ENCODE measurements around the gene ACKR2.

DNA sequence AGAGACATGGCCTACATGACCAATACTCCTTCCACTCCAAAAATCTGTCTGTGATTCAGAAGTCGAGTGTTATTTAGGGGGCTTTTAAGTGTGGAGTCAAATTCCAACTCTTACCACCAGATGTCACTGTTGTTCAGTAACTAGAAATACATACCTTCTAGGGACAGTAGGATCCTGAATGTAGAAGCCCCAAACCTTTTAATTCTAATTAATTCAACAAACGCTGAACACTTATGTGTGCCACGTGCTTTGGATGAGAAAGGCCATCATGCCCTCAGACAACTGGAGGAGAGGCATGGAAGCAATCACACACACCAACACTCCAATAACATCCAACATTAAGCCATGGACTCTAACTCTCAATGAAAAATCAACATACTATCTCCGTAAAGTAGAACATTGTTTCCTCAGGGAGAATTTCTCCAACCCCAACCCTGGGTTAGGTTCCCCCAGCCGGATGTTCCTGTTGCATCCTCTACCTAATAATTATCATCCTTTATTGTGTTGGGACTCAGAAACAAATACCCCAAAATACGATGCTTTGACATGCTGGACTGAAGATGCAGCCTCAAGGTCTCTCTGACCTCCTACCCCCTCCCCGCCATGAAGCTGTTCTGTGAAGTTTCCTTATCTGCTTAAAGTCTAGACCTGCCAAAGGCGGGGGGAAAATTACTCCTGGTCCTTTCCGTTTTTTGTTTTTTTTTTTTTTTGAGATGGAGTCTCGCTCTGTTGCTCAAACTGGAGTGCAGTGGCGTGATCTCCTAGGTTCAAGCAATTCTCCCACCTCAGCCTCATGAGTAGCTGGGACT is 28.1 kb upstream of the ACKR2 start:
- TF ChIP-seq, protein P1, sequence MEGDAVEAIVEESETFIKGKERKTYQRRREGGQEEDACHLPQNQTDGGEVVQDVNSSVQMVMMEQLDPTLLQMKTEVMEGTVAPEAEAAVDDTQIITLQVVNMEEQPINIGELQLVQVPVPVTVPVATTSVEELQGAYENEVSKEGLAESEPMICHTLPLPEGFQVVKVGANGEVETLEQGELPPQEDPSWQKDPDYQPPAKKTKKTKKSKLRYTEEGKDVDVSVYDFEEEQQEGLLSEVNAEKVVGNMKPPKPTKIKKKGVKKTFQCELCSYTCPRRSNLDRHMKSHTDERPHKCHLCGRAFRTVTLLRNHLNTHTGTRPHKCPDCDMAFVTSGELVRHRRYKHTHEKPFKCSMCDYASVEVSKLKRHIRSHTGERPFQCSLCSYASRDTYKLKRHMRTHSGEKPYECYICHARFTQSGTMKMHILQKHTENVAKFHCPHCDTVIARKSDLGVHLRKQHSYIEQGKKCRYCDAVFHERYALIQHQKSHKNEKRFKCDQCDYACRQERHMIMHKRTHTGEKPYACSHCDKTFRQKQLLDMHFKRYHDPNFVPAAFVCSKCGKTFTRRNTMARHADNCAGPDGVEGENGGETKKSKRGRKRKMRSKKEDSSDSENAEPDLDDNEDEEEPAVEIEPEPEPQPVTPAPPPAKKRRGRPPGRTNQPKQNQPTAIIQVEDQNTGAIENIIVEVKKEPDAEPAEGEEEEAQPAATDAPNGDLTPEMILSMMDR (IDR thresholded peaks at IDR 0.05) = peak; percentile 75 to 96 (median 95)
- peak; percentile 14 to 18 for TF ChIP-seq POLR2AphosphoS5 (IDR thresholded peaks at IDR 0.05; ENCODE audit: insufficient read depth in 1 of 2, low read depth in 1 of 2)
